ENCODE data around the gene PALB2. TPM values are rescaled to one million over a fixed set of nuclear protein-coding genes. Genes with fewer than 3 reads are reported as not detected.
A peak's percentile ranks its signal among the peaks of the same experiment; 100 is the strongest.

The PALB2 gene
- total and polyA plus RNA-seq, 9 of the 15 experiments (the other 6 are each of a cell fraction or from before 2014, with no cell fraction given): 7.0 to 25.8 (median 15.2) TPM

GRCh38 chr16:23595951-23596720 is 45.0 kb downstream of the PALB2 start, which contains the start of gene NDUFAB1 (continued):
- TF ChIP-seq, protein P1, sequence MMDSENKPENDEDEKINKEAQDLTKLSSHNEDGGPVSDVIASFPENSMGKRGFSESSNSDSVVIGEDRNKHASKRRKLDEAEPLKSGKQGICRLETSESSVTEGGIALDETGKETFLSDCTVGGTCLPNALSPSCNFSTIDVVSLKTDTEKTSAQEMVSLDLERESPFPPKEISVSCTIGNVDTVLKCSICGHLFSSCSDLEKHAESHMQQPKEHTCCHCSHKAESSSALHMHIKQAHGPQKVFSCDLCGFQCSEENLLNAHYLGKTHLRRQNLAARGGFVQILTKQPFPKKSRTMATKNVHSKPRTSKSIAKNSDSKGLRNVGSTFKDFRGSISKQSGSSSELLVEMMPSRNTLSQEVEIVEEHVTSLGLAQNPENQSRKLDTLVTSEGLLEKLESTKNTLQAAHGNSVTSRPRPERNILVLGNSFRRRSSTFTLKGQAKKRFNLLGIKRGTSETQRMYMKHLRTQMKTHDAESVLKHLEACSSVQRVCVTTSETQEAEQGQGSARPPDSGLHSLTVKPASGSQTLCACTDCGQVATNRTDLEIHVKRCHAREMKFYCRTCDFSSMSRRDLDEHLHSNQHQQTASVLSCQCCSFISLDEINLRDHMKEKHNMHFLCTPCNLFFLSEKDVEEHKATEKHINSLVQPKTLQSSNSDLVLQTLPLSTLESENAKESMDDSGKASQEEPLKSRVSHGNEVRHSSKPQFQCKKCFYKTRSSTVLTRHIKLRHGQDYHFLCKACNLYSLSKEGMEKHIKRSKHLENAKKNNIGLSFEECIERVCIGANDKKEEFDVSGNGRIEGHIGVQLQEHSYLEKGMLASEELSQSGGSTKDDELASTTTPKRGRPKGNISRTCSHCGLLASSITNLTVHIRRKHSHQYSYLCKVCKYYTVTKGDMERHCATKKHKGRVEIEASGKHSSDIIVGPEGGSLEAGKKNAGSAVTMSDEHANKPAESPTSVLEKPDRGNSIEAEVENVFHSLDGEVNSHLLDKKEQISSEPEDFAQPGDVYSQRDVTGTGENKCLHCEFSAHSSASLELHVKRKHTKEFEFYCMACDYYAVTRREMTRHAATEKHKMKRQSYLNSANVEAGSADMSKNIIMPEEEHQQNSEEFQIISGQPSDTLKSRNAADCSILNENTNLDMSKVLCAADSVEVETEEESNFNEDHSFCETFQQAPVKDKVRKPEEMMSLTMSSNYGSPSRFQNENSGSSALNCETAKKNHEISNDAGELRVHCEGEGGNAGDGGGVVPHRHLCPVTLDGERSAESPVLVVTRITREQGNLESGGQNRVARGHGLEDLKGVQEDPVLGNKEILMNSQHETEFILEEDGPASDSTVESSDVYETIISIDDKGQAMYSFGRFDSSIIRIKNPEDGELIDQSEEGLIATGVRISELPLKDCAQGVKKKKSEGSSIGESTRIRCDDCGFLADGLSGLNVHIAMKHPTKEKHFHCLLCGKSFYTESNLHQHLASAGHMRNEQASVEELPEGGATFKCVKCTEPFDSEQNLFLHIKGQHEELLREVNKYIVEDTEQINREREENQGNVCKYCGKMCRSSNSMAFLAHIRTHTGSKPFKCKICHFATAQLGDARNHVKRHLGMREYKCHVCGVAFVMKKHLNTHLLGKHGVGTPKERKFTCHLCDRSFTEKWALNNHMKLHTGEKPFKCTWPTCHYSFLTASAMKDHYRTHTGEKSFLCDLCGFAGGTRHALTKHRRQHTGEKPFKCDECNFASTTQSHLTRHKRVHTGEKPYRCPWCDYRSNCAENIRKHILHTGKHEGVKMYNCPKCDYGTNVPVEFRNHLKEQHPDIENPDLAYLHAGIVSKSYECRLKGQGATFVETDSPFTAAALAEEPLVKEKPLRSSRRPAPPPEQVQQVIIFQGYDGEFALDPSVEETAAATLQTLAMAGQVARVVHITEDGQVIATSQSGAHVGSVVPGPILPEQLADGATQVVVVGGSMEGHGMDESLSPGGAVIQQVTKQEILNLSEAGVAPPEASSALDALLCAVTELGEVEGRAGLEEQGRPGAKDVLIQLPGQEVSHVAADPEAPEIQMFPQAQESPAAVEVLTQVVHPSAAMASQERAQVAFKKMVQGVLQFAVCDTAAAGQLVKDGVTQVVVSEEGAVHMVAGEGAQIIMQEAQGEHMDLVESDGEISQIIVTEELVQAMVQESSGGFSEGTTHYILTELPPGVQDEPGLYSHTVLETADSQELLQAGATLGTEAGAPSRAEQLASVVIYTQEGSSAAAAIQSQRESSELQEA (IDR thresholded peaks at IDR 0.05; ENCODE audit: low read depth): no peak
- no peak for TF ChIP-seq ZC3H4 (CRISPR knock-in tag; IDR thresholded peaks at IDR 0.05; ENCODE audit: borderline replicate concordance)
- no peak for TF ChIP-seq NR2C2 (CRISPR knock-in tag; IDR thresholded peaks at IDR 0.05)
- peak; percentile 88 for TF ChIP-seq NR2C2 (tag; IDR thresholded peaks at IDR 0.05)
- no peak for TF ChIP-seq ZNF324 (CRISPR knock-in tag; IDR thresholded peaks at IDR 0.05)
- no peak for TF ChIP-seq ZNF589 (CRISPR knock-in tag; IDR thresholded peaks at IDR 0.05; ENCODE audit: low read depth)
- peak; percentile 89 for TF ChIP-seq XRCC5 (IDR thresholded peaks at IDR 0.05; ENCODE audit: low read depth, low read length)
- peak; percentile 13; the same call in 1 of the 2 replicates for TF ChIP-seq ZNF384 (IDR thresholded peaks at IDR 0.05; ENCODE audit: low read depth, low read length)
- peak; percentile 13 for TF ChIP-seq RBM25 (IDR thresholded peaks at IDR 0.05; ENCODE audit: low read depth, low read length, severe bottlenecking)
- TF ChIP-seq HDAC2 (IDR thresholded peaks at IDR 0.05): no peak; the same call in 1 of the 2 replicates
- TF ChIP-seq GABPB1 (CRISPR knock-in tag; IDR thresholded peaks at IDR 0.05): peak; percentile 82
- no peak for TF ChIP-seq AFF4 (CRISPR knock-in tag; IDR thresholded peaks at IDR 0.05)
- TF ChIP-seq POLR2B (IDR thresholded peaks at IDR 0.05; ENCODE audit: low read depth, partially characterized antibody): peak; percentile 76
- TF ChIP-seq, protein P2, sequence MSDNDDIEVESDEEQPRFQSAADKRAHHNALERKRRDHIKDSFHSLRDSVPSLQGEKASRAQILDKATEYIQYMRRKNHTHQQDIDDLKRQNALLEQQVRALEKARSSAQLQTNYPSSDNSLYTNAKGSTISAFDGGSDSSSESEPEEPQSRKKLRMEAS (CRISPR knock-in tag; IDR thresholded peaks at IDR 0.05): peak; percentile 78
- no peak for TF ChIP-seq SMARCE1 (IDR thresholded peaks at IDR 0.05)
- no peak for TF ChIP-seq DMBX1 (CRISPR knock-in tag; IDR thresholded peaks at IDR 0.05; ENCODE audit: borderline replicate concordance)
- TF ChIP-seq MAFF (IDR thresholded peaks at IDR 0.05; ENCODE audit: low read length): no peak

Data from K562 (cell line).